Vagina (tissue), 2 donors: ENCODE data around the gene ICAM5.

Source experiments
- CTCF ChIP-seq, 3 experiments: fragments of 450-650 bp in 2 of 3; fragments of 200-600 bp in 1 of 3; sonication (generic) in 1 of 3; IDR thresholded peaks; one replicate each; pipeline ENCODE4 v1.5.1; 2017 to 2019; ENCODE audit warnings: antibody characterized with exemption in 3 of 3, mild to moderate bottlenecking in 2 of 3, moderate library complexity in 2 of 3
- POLR2AphosphoS5 ChIP-seq, 2 donors: sonication (generic); formaldehyde crosslinking; IDR thresholded peaks; one replicate each; pipeline ENCODE4 v1.9.0; 2017; ENCODE audit warnings: antibody characterized with exemption in 2 of 2, mild to moderate bottlenecking in 2 of 2, low read depth in 1 of 2; ENCODE audit not compliant: insufficient read depth in 1 of 2

- TF ChIP-seq CTCF (IDR thresholded peaks at IDR 0.05) (no peak), POLR2AphosphoS5 (IDR thresholded peaks at IDR 0.05; ENCODE audit: insufficient read depth in 1 of 2, low read depth in 1 of 2) (no peak)
These were observed 32.4 kb downstream of the ICAM5 start for GRCh38 chr19:10321874-10322835.
